GM19035 (cell line): ENCODE data around the gene GIMD1.

Experiments used
- ATAC-seq: cut with Tn5 transposase; IDR thresholded peaks from one replicate; pipeline ENCODE4 v1.9.1; 2021; ENCODE audit not compliant: unreplicated experiment

Gene GIMD1

GRCh38 chr4:106315968-106316772 is 52.4 kb downstream of the GIMD1 start, which contains the start of the genes AIMP1 and TBCK:
Gene AIMP1 (plus strand): TSS chr4:106316550. CDS start chr4:106325010, 8,460 bp downstream.
Gene TBCK (minus strand): TSS chr4:106316209. CDS start chr4:106308960, 7,249 bp downstream.
- peak; percentile 91 for ATAC-seq

- peak; percentile 26 for ATAC-seq
Observed at GRCh38 chr4:106315476-106315967, 53.1 kb downstream of the GIMD1 start.

GRCh38 chr4:106314960-106315359 is 53.6 kb downstream of the GIMD1 start:
- no peak for ATAC-seq

GRCh38 chr4:106312997-106313522 is 55.5 kb downstream of the GIMD1 start:
- ATAC-seq, result no peak

GRCh38 chr4:106312377-106312776 is 56.2 kb downstream of the GIMD1 start:
- no peak for ATAC-seq
